ENCODE data around the gene KAZN. TPM values are rescaled to one million over a fixed set of nuclear protein-coding genes. Genes with fewer than 3 reads are reported as not detected.
A peak's percentile ranks its signal among the peaks of the same experiment; 100 is the strongest.

The KAZN gene
- total RNA-seq, 1 donor = 3.9 TPM

- no peak for DNase-seq (ENCODE audit: low read depth)
- no peak for TF ChIP-seq CTCF (IDR thresholded peaks at IDR 0.05; ENCODE audit: insufficient read depth, low read length)
- no peak overlapping the region for H3K4me3 ChIP-seq (ENCODE audit: low read depth, low read length)
These were observed 432.9 kb downstream of the KAZN start for GRCh38 chr1:15031251-15031933.

DNA sequence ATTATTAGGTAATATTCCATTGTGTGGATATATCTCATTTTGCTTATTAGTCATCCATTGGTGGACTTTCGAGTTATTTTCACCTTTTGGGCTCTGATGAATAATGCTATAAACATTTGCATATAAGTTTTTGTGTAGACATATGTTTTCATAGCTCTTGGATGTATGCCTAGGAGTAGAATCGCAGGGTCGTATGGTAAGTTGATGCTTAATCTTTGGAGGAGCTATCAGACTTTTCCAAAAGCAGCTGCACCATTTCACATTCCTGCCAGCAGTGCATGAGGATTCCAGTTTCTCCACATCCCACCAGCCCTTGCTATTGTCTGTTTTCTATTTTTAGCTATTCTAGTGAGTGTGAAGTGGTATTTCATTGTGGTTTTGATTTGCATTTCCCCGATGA, 434.8 kb downstream of the KAZN start:
- peak; percentile 65 for TF ChIP-seq CTCF (IDR thresholded peaks at IDR 0.05; ENCODE audit: insufficient read depth, low read length)
- DNase-seq (ENCODE audit: low read depth) = peak; percentile 75
- H3K4me3 ChIP-seq (ENCODE audit: low read depth, low read length) = no peak overlapping the region

GRCh38 chr1:15034656-15035055, 436.2 kb downstream of the KAZN start:
- DNase-seq (ENCODE audit: low read depth) = no peak
- no peak for TF ChIP-seq CTCF (IDR thresholded peaks at IDR 0.05; ENCODE audit: insufficient read depth, low read length)
- H3K4me3 ChIP-seq (ENCODE audit: low read depth, low read length) = no peak overlapping the region

DNA sequence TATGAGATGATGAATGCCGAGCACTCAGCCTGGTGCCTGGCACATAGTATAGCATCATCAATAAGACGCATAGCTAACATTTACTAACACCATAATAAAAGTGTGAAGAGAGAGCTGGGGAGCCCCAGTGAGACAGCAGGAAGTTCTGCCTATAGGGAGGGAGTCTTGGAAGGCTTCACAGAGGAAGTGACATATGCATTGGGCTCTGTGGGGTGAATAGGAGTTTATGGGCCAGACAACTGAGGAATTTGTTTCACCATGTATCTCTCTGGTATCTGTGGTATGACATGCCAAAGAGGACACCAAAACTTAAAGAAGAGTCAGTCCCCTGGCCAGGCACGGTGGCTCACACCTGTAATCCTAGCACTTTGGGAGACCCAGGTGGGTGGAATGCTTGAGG, 436.8 kb downstream of the KAZN start:
- TF ChIP-seq CTCF (IDR thresholded peaks at IDR 0.05; ENCODE audit: insufficient read depth, low read length) = no peak
- H3K4me3 ChIP-seq (ENCODE audit: low read depth, low read length) = no peak overlapping the region
- no peak for DNase-seq (ENCODE audit: low read depth)

DNA sequence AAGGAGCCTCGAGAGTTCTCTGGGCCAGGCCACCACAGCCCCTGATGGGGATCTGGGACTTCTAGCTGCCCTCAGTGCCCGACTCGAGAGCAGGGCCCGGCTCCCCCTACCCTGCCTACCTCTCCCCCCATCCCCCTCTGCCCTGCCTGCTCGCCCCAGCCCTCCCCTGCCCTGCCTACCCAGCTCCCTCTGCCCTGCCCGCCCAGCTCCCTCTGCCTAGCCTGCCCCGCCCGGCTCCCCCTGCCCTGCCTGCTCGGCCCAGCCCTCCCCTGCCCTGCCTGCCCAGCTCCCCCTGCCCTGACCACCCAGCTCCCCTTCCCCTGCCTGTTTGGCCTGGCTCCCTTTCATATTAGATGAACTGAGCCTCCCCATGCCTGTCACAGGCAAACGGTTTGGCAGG, 437.6 kb downstream of the KAZN start:
- DNase-seq (ENCODE audit: low read depth) = no peak
- no peak overlapping the region for H3K4me3 ChIP-seq (ENCODE audit: low read depth, low read length)
- TF ChIP-seq CTCF (IDR thresholded peaks at IDR 0.05; ENCODE audit: insufficient read depth, low read length) = no peak

GRCh38 chr1:15038232-15039016, 439.9 kb downstream of the KAZN start:
- TF ChIP-seq CTCF (IDR thresholded peaks at IDR 0.05; ENCODE audit: insufficient read depth, low read length) = no peak
- H3K4me3 ChIP-seq (ENCODE audit: low read depth, low read length) = no peak overlapping the region
- peak; percentile 17 for DNase-seq (ENCODE audit: low read depth)

Measured in fibroblast of the aortic adventitia (primary cell).